NCI-H2081 treated with DMSO at 0.1 percent for 48 hours (cell line): Measurements from ENCODE around the gene NR4A2.

Experiments
- DNase-seq: peaks from one replicate; lab custom pipeline; 2025; lab: John Stamatoyannopoulos, UW

Gene NR4A2

GRCh38 chr2:156332534-156333273 is at the start of gene NR4A2:
Gene NR4A2, minus strand, starts transcription at chr2:156332721. Its CDS starts 2,535 bp downstream, at chr2:156330186.
- peak; percentile 34 for DNase-seq

DNA sequence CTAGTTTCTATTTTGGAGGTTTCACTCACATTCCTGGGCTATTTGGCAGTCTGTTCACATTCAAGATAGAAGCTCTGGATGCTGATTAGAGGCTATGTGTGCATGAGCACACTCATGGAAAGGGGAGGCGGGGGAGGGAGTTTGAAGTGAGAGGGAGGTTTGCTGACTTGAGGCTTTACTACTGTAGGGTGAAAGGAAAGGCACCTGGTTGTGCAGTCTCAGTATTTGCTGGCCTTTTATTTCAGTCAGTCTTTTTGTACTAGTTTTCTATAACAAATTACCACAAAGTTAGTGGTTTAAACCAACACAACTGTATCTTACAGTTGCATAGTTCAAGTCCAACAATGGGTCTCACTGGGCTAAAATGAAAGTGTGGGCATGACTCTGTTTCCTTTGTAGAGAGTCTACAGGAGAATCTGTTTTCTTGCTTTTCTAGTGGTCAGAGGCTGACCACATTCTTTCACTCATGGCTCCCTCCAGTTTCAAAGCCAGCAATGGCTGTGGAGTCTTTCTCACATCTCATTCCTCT is 47.7 kb upstream of the NR4A2 start:
- no peak for DNase-seq

- no peak for DNase-seq
Observed at GRCh38 chr2:156379714-156380113, 47.2 kb upstream of the NR4A2 start.

DNA sequence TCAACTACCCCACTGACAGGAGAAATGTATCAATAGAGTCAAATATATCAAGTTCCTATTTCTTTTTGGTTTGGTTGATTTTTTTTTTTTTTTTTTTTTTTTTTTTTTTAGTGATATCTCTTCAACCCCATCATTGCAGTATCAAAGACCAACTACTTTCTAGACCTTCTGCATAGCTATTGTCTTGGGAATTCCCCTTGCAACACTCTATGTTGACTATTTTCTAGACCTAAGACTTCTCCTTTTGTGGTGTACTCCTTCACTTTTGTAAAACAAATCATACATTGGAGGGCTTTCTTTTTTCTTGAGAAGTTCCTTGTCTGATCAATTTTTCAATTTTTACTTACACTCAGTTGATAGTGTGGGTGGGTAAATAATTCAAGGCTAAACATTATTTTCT is 46.5 kb upstream of the NR4A2 start:
- DNase-seq: no peak

DNA sequence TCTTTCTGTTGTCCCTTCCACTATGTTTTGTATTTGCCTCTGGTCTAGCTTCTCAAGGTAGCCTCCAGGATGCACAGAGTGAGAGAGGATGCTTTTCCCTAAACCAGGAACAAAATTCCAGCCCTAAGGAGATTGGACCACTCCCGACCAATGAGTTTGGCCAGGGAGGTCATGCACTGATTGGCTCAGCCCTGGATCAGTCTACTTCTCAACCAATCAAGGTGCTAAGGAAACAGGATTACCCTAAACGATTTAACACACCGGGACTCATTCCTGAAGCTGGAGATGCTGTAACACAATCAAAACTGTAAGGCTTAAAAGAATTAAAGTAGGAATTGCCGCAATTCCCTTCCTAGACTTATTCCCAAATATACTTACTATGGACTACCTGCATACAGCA is 34.2 kb upstream of the NR4A2 start:
- no peak for DNase-seq

- no peak for DNase-seq
Observed at GRCh38 chr2:156363141-156363540, 30.6 kb upstream of the NR4A2 start.

DNA sequence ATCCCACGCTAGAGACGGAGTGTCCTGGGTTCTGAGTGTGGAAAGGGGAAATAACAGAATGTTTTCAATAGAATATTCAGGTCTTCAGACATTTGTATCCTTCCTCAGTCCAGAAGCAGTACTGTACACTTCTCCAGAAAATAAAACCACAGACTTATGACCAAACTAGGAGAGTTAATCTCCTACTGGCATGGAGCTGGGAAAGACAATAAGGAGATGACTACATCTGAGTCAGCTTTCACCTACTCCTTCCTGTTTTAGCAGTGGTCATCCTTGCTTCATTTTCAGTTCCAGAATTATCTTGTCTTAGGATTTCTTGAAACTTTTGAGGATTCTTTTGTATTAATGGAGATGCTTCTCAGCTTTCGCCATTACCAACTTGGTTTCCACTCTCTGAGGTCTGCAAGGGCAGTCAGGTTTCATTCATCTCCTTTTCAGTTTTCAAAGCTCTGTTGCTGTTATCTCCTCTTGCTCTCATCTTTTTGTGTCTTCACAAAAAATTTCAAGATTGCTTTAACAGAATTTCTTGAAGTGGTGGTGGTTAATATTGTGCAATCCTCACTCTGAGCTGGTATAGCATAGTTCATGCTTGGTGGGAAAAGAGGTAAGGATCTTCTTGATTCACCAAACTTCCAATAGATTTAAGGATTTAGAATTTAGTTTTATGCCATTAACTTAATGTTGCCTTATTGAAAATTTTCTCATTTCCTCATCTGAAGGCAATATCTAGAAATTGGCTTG is 23.7 kb upstream of the NR4A2 start:
- DNase-seq: no peak

- no peak for DNase-seq
Observed at GRCh38 chr2:156352911-156353310, 20.4 kb upstream of the NR4A2 start.

- no peak for DNase-seq
Observed at GRCh38 chr2:156350374-156351142, 18.0 kb upstream of the NR4A2 start.

DNA sequence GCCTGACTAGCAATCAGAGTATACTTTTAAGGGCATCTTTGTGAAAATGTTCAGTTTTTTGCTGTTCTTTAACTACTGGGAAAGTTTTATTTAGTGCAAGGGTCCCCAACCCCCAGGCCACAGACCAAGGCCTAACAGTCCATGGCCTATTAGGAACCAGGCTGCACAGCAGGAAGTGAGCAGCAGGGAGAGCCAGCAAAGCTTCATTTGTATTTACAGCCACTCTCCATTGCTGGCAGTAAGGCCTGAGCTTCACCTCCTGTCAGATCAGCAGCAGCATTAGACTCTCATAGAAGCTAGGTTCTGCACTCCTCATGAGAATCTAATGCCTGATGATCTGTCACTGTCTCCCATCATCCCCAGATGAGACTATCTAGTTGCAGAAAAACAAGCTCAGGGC is 17.1 kb upstream of the NR4A2 start:
- DNase-seq: no peak

DNA sequence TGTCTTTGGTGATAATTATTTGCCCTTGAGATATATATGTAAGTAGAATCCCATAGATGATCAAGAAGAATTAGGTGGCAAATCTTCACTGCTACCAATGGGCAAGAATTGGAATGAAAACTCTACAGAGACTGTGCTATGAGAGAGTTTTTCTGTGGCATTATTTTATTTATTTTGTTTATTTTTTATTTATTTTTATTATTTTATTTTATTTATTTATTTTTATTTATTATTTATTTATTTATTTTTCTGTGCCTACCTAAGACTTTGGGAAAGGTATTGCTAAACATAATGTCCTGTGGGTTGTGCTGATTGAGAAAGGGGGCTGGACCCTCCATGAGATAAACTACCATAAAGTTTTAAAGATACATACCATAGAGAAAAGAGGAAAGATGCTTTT is 16.6 kb upstream of the NR4A2 start:
- DNase-seq: no peak

DNA sequence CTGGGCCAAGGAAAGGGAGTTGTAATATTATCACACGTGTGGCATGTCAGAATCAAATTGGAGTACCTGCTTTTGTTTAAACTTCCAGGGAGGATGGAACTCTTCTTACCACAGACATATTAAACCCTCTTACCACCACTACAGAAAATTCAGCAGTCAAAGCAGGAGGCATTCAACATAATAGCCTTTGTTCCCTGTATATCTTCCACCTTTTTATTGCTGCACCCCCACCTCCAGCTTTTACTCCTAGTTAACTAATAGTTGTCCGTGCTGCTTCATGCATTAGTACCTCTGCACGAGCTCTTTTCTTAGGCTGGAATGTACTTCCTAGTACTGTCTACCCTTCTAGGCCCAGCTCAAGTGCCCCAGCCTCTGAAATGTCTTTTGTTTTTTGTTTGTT is 14.9 kb upstream of the NR4A2 start:
- DNase-seq: no peak

DNA sequence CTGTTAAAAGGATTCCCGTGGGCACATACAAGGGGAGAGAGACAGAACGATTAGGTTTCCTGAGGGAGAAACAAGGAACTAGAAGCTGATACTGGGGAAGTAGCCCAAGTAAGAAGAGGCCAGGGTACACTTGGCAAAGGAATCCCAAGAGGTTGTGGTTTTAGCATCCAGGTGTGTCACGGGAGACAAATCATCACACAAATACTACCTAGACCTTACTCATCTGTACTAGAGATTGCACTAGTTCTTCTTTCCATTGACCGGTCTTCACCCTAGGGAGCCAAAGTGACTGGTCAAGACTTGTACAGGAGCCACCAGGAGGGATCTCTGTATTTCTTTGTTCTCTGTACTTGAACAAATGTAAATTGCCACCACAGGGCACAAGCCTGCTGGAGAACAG is 14.2 kb upstream of the NR4A2 start:
- DNase-seq: no peak

DNA sequence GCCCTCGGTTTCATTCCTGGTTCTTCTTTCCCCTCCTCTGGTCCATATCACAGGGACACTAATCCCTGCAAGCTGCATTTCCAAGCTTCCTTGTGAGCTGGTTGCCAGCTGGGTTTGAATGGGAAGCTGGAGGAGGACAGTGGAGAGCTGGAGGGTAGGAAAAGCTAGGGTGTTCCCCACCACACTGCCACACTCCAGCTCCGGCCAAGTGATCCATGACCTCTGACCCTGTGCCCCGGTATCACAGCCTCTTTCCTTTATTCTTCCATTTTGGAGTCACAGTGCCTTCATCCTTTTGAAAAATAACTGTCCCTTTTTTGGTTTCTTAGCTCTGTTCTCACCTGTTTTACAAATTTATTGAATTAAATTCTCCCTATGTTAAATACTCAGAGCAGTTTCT is 13.1 kb upstream of the NR4A2 start:
- DNase-seq: no peak

DNA sequence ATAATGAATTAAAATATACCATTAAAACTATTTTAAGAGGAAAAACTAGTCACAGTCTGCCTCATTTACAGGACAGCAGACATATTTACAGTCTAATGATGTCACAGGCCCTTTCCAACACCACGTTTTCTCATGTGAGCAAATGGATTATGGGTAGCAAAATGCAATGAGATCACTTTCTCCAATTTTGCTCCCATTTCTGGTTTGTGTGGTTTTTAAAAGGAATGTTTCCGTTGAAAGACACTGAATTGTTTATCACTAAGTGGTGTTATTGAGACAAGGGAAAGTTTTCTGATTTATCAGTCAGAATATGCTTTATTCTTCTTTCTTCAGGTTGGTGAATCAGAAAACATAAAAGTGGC is 11.4 kb upstream of the NR4A2 start:
- no peak for DNase-seq

DNA sequence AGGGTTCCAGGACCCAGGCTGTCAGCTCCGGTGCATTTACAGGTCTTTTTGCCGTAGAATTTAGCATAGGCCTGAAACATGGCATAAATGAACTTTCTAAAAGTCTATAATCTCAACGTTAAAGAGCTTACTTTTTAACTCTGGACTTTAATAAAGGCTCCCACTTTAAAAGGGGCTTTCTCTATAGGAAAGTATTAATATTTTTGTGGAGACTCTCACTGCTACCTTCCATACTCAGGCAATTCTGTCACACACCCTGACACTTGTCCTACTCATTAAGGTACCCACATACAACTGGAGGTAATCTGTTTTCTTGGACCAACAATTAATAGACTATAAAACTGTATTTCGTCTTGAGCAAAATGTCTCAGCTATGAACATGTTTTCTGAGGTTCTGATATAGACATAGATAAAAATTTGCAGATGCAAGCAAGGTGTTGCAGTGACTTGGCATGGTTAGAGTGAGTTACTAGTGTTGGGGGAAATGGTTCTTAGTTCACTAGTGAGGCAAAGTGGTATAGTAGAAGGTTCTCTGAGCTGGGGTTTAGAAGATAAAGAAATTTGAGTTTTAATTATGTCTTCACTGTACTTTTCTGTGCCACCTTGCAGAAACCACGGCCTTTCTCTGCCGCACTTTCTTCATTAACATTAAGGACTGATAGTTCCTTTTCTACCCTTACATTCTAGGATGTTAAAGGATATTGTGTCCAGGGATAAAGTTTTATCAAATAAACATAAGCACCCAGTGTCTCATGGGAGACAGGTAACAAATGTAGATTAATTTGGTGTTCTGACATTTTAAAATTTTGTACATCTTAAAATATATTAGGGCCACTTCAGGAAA is 10.8 kb upstream of the NR4A2 start:
- DNase-seq: no peak

DNA sequence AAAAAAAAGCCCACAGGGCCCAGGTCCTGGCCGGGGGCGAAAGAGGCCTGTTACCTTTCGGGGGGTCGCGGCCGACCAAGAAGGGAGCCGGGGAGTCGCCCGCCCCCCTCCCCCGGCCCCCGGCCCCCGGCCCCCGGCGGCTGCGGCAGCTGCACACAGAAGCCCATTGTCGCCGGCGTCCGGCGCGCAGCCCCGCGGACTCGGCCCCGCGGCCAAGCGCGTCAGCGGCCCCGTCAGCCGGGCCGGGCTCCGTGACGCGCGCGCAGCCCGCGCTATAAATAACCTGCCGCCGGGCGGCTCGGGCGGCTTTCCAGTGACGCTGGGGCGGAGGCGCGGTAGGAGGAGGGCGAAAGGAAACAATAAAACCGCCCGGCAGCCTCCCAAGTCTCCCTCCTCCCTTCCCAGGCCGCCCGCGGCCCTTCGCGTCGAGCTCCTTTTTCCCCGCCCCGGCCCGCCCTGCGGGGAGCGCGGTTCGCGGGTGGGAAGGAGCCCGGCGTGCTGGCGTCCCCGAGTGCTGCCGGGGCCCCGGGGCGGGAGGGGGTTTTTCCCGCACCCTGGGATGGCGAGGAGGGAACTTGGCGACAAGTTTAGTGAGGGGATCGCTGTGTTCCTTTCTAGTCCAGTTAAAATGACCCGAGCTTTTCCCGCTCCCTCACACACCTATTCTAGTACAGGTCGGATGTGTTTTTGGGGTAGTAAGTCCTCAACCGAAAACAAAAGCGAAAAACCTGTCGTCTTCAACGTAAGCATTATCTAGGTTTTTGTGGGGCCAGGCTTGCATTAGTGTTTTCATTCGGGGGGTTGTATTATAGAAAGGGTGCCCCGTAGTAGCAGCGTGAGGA is 10.0 kb upstream of the NR4A2 start:
- peak; percentile 72 for DNase-seq

- DNase-seq: peak; percentile 87
Observed at GRCh38 chr2:156341452-156342253, 9.1 kb upstream of the NR4A2 start.

DNA sequence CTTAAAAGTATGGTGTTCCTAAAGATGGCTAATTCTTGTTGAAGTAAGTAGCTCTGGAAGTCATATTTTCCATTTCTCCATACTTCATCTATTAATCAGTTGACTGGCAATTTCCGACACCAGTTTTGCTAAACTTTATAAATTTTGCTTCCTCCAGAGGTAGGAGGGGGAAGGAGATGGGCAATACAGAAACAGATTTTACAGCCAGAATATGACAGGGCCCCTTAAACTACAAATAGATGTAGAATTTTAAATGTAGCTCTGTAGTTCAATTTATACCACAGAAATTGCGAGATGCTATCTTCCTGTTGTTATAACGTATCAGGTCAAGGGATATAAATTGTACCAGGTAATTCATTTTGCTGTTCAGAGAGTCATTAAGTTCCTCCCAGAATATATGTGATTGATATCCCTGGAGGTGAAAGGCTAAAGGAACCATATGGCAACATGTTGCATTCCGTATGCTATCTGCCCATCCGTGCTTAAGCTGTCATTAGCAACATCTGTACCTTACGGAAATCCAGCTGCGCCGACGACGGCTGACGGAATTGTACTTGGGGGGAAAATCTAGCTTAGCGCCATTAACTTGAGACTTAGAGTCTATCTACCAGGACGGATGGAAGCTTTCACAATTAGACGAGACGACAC is 8.4 kb upstream of the NR4A2 start:
- DNase-seq: peak; percentile 35
